Breast epithelium (tissue), 4 donors: ENCODE measurements around the gene AMELX. TPM values are rescaled to one million over a fixed set of nuclear protein-coding genes. Genes with fewer than 3 reads are reported as not detected.

Experiments used
- DNase-seq, 2 donors: peaks; one replicate each; pipeline ENCODE4 v3.0.0-alpha.2; 2019; ENCODE audit warnings: low spot score in 2 of 2
- H3K27ac ChIP-seq, 2 donors: fragments of 200-600 bp; sonication (generic) in 1 of 2; one replicate each; pipeline ENCODE4 v1.5.1; 2016 to 2019; ENCODE audit warnings: mild to moderate bottlenecking in 1 of 2
- H3K27me3 ChIP-seq, 2 donors: fragments of 200-600 bp; sonication (generic) in 1 of 2; one replicate each; pipeline versions ENCODE4 v1.5.1 to v1.6.0; 2017 to 2019; ENCODE audit warnings: control low read depth in 1 of 2, mild to moderate bottlenecking in 1 of 2
- H3K36me3 ChIP-seq: fragments of 200-600 bp; one replicate; pipeline ENCODE4 v1.5.1; 2019
- H3K4me1 ChIP-seq, 2 donors: fragments of 200-600 bp; sonication (generic); one replicate each; pipeline ENCODE4 v1.5.1; 2016 to 2019; ENCODE audit warnings: control low read depth in 1 of 2
- H3K4me3 ChIP-seq, 3 donors: fragments of 200-600 bp; sonication (generic); 1 replicate in 2 of 3; 2 replicates in 1 of 3; pipeline ENCODE4 v1.5.1; 2016 to 2019; ENCODE audit warnings: mild to moderate bottlenecking in 3 of 3, moderate library complexity in 2 of 3
- H3K9me3 ChIP-seq, 2 donors: fragments of 200-600 bp; sonication (generic) in 1 of 2; one replicate each; pipeline ENCODE4 v1.5.1; 2016 to 2019; ENCODE audit warnings: control low read depth in 1 of 2
- CTCF ChIP-seq, 3 donors: fragments of 450-650 bp; IDR thresholded peaks; one replicate each; pipeline ENCODE4 v1.5.1; 2016 to 2017; ENCODE audit warnings: antibody characterized with exemption in 3 of 3, mild to moderate bottlenecking in 3 of 3, moderate library complexity in 3 of 3
- POLR2A ChIP-seq: fragments of 450-650 bp; IDR thresholded peaks from one replicate; pipeline ENCODE4 v1.6.1; 2016; ENCODE audit warnings: antibody characterized with exemption, mild to moderate bottlenecking, moderate library complexity
- POLR2AphosphoS5 ChIP-seq, 3 donors: sonication (generic); formaldehyde crosslinking; IDR thresholded peaks; one replicate each; pipeline ENCODE4 v1.6.1; 2017; ENCODE audit warnings: antibody characterized with exemption in 3 of 3
- intact Hi-C: fragments of 100-400 bp; cut with DNase I; formaldehyde crosslinking; loops from one replicate; pipeline ENCODE4 v1.15.1; 2023; ENCODE audit warnings: low total_unique reads
- total RNA-seq, 3 donors: library from RNA; depleted of rRNA; stranded (reverse); fragments of >200 nt; gene quantifications; one replicate each; pipeline ENCODE4 v1.1.0, GENCODE V29; 2016

Gene AMELX
- total RNA-seq, 3 donors from 2014 or later: not detected

- Histone ChIP-seq H3K27ac (no peak overlapping the region), H3K27me3 (peaks cover 0 to 26% of the 10 kb centered on the region in 2 donors), H3K4me1 (no peaks in the 10 kb centered on the region), H3K4me3 (no peak overlapping the region), H3K9me3 (no peaks in the 10 kb centered on the region), H3K36me3 (no peaks in the 10 kb centered on the region)
- no peak for DNase-seq
- TF ChIP-seq CTCF (IDR thresholded peaks at IDR 0.05) (no peak), POLR2AphosphoS5 (IDR thresholded peaks at IDR 0.05) (no peak), POLR2A (no peak)
- intact Hi-C loops: no loop called here
Measured at GRCh38 chrX:11259437-11259836, 33.8 kb upstream of the AMELX start.

- no peaks in the 10 kb centered on the region for H3K9me3 ChIP-seq
- H3K27ac ChIP-seq: no peak overlapping the region
- intact Hi-C loops: no loop called here
- no peak for DNase-seq
- TF ChIP-seq POLR2AphosphoS5 (IDR thresholded peaks at IDR 0.05) (no peak), POLR2A (no peak)
- H3K36me3 ChIP-seq: no peaks in the 10 kb centered on the region
- peaks cover 0 to 28% of the 10 kb centered on the region in 2 donors for H3K27me3 ChIP-seq
- no peaks in the 10 kb centered on the region for H3K4me1 ChIP-seq
- H3K4me3 ChIP-seq: no peak overlapping the region
Measured at GRCh38 chrX:11261260-11261659, 32.0 kb upstream of the AMELX start.

- intact Hi-C loops: no loop called here
- no peak overlapping the region for H3K27ac ChIP-seq
- TF ChIP-seq POLR2AphosphoS5 (IDR thresholded peaks at IDR 0.05) (no peak), POLR2A (no peak), CTCF (IDR thresholded peaks at IDR 0.05) (no peak)
- H3K27me3 ChIP-seq: peaks cover 0 to 28% of the 10 kb centered on the region in 2 donors
- H3K36me3 ChIP-seq: no peaks in the 10 kb centered on the region
- peak overlapping the region in 1 of 3 donors; percentile 18 for H3K4me3 ChIP-seq
- H3K9me3 ChIP-seq: no peaks in the 10 kb centered on the region
- no peaks in the 10 kb centered on the region for H3K4me1 ChIP-seq
- DNase-seq: no peak
Measured at GRCh38 chrX:11264925-11265324, 28.3 kb upstream of the AMELX start.

GRCh38 chrX:11265352-11265751, 27.9 kb upstream of the AMELX start:
- H3K4me1 ChIP-seq: no peaks in the 10 kb centered on the region
- peak overlapping the region in 2 of 3 donors; percentile 13 to 18 for H3K4me3 ChIP-seq
- DNase-seq: no peak
- H3K27me3 ChIP-seq: peaks cover 0 to 24% of the 10 kb centered on the region in 2 donors
- TF ChIP-seq POLR2A (no peak), POLR2AphosphoS5 (IDR thresholded peaks at IDR 0.05) (no peak), CTCF (IDR thresholded peaks at IDR 0.05) (no peak)
- H3K36me3 ChIP-seq: no peaks in the 10 kb centered on the region
- no peaks in the 10 kb centered on the region for H3K9me3 ChIP-seq
- H3K27ac ChIP-seq: no peak overlapping the region
- intact Hi-C loops: no loop called here

GRCh38 chrX:11266573-11267003, 26.6 kb upstream of the AMELX start:
- TF ChIP-seq CTCF (IDR thresholded peaks at IDR 0.05): no peak
- no peak for TF ChIP-seq POLR2A
- TF ChIP-seq POLR2AphosphoS5 (IDR thresholded peaks at IDR 0.05): no peak
- no peaks in the 10 kb centered on the region for H3K9me3 ChIP-seq
- no peaks in the 10 kb centered on the region for H3K4me1 ChIP-seq
- peak overlapping the region in 1 of 2 donors; percentile 59 for H3K27ac ChIP-seq
- DNase-seq: no peak
- no peak overlapping the region for H3K4me3 ChIP-seq
- intact Hi-C loops: no loop called here
- H3K36me3 ChIP-seq: no peaks in the 10 kb centered on the region
- H3K27me3 ChIP-seq: peaks cover 0 to 14% of the 10 kb centered on the region in 2 donors

GRCh38 chrX:11267425-11267824, 25.8 kb upstream of the AMELX start:
- intact Hi-C loops: no loop called here
- H3K9me3 ChIP-seq: no peaks in the 10 kb centered on the region
- no peaks in the 10 kb centered on the region for H3K4me1 ChIP-seq
- H3K4me3 ChIP-seq: no peak overlapping the region
- H3K27me3 ChIP-seq: peaks cover 0 to 19% of the 10 kb centered on the region in 2 donors
- TF ChIP-seq CTCF (IDR thresholded peaks at IDR 0.05) (no peak), POLR2AphosphoS5 (IDR thresholded peaks at IDR 0.05) (no peak), POLR2A (no peak)
- no peak for DNase-seq
- H3K36me3 ChIP-seq: no peaks in the 10 kb centered on the region
- no peak overlapping the region for H3K27ac ChIP-seq
